Fibroblast of peridontal ligament (primary cell): Measurements from ENCODE around the gene AFAP1.

Experiments used
- DNase-seq: peaks from one replicate; pipeline ENCODE4 v3.0.0-alpha.2; 2010; ENCODE audit errors: extremely low read depth

Gene AFAP1

DNA sequence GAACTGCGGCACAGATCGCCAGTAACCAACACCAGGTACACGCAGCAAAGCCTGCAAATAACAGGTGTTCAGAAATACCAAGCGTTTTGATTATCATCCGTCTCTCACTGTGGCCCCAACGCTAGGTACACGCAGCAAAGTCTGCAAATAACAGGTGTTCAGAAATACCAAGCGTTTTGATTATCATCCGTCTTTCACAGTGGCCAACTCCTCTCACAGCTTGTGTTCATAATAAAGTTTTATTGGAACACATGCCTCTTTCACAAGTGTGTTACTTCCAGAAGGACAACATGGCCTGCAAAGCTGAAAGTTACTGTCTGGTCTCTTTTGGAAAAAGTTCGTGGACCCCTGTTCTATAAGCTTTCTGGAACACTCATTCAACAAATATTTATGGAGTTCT, 153.1 kb downstream of the AFAP1 start:
- no peak for DNase-seq

DNA sequence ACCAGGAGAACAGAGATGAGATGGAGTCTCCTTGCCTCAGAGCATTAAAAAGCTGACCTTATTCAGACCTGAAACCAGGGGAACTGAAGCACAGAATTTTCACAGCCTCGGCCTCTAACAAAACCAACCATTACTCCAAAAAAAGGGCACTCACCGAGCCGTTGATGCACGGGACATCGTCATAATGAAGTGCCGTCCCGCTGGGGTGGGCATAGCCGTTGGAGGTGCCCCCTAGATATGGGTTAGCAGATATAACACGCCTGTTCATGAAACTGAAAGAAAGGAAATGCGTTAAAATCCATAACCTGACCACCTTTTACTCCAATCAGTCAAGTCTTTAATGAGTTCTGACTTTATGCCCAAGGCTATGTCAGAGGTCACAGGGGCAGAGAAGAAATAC, 153.6 kb downstream of the AFAP1 start:
- no peak for DNase-seq

DNA sequence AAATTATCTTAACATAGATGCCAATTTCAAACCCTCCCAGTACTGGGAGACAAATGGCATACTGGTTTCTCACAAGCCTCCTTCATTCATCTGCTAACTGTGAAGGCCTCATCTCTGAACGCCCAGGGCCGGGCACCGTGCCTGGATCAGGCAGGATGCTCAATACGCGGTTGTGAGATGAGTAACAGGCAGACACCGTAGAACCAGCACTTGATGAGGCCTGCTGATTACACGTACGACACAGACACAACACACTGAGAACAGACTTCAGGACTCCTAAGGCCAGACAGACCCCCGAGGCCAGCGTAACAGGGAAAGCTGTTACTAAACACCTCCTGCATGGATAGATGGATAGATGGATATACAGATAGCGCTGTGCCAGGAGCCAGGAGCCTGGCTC, 154.6 kb downstream of the AFAP1 start:
- no peak for DNase-seq

DNA sequence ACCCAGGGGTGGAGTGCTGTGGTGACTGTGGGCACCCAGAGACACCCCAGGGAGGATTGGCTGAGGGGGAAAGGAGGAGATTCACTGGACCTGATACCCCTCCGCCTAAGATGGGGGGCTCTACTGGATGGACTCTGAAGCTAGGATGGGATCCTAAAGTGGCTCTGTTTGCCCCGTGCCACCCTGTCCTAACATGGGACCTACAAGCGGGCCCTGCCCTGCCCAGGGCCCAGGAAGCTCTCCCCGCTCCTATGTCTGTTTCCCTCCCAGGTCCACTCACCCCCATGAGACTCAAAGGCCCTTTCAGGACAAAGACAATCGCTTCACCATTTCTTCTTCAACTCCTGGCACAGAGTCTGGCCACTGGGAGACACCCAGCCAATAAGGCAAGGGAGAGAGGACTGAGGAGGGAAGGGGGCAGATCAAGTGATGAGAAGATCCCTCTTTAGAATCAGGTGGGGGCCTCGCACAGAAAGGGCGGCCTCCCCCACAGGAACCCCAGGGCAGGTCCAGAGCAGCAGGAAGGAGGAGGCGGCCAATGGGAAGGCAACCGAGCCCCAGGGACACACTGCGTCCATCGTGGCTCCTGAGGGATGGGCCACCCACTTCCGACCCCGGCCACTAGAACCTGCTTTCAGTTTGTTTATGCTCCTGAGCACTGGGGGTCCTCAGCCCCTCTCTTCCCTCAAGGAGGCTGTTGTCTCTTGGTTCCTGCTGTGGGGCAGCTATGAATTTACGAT, 155.4 kb downstream of the AFAP1 start:
- no peak for DNase-seq

DNA sequence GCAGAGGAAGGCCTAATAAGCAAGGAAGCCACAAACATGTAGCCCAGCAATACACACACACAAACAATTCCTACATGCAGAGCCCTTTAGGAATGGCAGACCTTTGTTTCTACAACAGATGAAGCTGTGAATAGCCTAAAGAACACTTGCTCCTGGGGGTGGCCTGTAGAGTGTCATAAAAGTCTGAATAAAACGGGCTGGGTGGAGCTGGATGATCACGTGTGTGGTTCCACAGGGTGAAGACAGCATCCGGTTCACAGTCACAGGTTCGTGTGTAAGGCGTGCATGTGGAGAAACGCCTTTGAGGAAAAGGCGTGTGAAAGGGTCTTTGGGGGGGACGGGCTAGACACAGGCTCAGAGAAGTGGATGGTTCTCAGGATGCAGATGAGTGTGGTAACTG, 156.1 kb downstream of the AFAP1 start:
- DNase-seq, result no peak

DNA sequence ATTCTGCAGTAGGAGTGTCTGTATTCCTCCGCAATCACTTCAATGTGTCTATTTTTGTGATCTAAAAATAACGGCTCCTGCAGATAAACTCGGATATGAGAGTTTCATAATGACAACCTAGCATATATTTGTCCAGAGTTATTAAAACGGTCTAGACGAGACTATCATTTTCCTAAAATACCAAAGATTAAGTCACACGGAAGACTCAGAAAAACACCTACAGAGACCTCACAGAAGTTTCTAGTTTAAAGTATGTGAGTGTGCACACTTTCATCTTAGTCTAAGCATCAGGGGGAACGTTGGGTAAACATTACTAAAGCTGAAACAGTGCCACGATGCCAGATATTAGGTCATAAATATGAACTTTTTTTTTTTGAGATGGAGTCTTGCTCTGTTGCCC, 156.9 kb downstream of the AFAP1 start:
- peak; percentile 40 for DNase-seq

DNA sequence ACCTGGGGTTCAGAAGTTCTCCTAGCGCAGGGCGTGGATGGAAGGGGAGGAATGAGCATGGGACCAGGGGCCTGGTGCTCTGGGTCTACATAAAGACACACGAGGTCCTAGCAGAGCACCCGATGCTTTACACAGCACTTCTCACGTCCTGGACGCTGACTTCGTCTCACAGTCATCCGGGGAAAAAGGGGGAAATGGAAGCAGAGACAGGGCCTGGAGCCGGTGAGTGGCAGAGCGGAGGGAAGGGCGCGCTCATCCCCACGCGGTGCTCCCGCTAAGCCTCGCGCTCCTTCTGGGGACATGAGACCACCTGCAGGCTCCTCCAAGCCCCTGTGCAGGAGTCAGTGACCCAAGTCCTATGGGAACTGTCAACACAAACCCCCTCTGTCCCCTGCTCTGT, 157.7 kb downstream of the AFAP1 start:
- DNase-seq, result no peak

DNA sequence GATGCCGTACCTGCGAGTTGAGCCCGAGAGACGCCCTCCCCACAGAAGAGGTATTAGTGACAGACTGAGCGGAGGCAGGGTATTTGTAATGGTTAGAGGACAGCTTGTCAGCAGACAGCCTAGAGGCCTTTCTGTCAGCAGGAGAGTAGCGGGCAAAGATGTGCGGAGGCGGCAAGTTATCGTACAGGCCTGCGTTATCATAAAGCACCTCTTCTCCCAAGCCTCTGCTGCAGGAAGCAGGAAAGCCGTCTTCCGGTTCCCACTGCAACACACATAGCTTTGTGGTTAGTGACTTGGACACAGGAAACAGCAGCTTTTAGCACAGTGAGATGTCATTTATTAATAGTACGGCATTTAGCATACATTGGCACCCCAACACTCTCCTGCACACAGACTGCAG, 158.3 kb downstream of the AFAP1 start:
- DNase-seq, result no peak

DNA sequence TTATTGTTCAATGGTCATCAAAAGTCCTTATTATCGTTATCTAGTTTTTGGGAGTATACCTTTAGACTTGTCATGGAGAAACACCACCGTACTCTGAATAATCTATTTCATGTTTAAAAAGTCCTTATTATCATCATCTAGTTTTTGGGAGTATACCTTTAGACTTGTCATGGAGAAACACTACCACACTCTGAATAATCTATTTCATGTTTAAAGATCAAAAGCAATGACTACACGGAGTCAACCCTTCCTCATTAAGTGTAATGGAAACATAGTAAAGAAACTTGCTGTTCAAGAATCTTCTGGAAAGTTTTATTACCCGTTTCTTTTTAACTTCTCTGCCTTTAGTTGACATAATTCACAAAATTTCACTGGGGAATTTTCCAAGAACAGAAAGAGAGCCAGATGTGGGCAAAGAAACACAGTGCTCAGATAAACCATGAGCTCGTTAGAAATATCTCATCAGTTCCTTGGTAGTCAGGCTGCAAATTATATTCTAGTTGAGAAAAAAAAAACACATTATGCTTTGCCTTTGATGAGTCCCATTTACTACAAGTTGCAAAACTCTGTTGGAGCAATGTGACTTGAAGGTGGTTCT, 158.8 kb downstream of the AFAP1 start:
- peak; percentile 54 for DNase-seq

DNA sequence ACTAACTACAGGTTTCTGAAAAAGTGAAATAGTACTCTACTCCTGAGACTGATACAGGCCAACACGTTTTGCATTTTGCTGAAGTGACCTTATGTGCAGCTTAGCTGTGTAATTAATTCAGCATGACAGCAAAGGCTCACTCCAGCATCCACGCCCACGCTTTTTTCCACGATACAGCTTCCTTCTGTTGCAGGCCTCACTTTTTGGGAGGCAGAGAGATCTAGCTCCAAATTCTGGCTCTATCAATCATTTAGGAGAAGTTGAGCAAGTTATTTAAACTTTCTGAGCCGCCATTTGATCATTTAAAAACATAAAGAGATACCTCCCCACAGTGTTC, 160.3 kb downstream of the AFAP1 start:
- peak; percentile 58 for DNase-seq

DNA sequence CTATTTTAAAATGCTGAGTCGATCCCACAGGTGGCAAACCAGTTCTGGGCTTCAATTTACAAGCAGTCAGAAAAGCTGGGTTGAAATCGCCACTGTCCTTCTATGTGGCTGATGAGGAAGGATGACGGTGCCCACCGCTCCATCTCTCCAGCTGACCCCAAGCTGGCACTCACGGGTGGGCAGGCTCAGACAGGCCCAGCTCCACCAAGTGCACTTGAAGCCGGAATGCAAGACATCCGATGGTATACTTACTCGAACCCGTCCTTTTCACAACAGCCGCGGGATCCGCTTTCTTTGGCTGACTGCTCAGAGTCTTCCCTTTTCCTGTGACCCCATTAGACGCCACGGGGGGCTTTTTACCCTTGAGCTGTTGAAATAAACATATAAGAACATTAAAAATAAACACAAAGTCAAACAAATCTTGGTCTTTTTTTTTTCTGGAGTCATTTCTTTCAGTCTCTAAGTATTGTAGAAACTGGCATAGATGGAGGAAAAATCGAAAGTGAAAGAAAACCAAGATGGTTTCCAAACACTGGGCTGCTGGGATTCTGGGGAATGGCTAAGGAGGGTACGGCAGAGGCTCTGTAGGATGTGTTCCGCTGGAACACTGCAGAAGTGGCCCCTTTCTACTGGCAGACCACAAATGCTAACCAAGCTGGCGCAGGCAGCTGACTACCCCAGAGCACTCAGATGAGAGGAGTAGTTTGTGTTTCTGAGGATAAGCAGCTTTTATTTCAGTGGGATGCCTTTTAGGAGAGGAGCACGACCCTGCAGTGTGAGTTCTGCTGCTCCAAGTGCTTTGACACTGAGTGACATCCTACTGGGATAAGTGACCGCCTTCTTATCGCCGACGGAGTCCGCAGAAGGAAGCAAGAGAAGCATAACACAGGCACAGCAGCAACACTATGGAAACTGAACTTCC, 160.9 kb downstream of the AFAP1 start:
- peak; percentile 57 for DNase-seq

DNA sequence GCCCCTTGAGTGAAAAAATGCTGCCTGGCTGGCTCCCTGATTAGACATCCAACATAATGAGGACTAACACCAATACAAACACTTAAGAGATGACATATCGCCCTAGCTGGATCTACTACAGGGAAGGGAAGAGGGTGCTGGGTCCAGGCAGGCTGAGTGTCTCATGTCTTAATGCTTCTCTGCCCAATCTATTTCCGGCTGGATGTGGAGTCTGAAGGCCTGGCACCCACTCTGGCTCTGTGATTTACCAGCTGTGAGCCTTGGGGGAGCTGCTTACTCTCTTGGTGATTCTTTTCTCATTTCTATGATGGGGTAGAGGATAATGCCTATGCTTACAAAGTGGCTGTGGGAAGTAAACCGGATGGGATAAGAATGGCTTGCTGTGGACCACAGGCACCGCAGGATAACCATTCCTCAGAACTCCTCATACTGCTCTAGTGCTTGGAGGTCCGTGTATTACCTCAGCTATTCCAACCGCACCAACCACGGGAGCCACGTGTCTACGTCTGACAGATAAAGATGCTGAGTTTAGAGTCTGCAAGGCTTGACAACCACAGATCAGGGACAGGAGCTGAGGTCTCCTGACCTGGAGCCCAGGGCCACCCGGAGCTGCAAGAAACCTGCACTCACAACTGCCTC, 161.7 kb downstream of the AFAP1 start:
- peak; percentile 24 for DNase-seq

DNA sequence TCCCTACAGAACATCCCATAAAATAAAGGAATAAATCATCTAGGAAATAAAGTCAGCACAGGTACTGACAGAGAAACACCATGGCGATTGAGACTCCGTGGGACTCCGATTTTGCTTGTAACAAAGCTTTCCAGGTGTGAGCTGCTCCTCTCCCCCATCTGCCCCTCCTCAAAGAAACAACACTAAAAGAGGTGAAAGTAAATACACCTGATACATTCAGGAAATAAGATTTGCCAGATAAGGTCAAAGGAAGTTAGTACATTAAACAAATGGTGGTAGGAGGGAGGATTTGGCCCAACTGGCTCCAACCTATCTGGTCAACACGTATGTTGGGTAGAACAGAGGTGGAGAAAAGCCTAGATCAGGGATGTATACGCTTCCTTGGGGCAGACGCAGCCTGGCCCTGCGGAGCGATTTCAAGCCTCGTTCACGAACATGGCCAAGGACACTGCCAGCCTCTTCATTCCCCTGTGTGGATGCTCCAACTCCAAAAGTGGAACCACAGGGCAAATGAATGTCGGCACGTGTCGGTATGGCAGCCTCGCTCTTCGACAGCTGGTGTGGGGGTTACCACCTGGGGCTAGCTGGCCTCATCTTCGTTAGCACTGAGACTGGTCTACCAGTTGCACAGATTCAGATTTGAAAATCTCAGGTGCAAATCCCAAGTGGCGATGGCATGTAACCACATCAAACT, 162.5 kb downstream of the AFAP1 start:
- no peak for DNase-seq

DNA sequence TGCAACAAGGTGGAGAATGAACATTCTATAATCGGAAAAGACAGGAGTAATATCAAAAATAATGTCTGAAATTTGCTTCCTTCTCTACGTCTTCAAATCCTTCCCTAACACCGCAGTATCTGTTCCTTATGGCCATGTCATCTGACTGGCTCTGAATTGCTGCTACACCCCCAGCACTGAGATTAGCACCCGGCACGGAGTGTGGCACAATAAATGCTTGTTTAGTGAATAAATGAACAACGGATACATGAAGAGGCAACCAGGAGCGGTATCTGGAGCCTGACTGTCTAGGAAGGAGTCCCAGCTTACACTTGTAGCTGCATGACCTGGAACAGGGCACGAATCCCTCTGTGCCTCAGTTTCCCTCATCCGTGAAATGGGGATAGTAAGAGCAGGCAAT, 164.3 kb downstream of the AFAP1 start:
- no peak for DNase-seq

DNA sequence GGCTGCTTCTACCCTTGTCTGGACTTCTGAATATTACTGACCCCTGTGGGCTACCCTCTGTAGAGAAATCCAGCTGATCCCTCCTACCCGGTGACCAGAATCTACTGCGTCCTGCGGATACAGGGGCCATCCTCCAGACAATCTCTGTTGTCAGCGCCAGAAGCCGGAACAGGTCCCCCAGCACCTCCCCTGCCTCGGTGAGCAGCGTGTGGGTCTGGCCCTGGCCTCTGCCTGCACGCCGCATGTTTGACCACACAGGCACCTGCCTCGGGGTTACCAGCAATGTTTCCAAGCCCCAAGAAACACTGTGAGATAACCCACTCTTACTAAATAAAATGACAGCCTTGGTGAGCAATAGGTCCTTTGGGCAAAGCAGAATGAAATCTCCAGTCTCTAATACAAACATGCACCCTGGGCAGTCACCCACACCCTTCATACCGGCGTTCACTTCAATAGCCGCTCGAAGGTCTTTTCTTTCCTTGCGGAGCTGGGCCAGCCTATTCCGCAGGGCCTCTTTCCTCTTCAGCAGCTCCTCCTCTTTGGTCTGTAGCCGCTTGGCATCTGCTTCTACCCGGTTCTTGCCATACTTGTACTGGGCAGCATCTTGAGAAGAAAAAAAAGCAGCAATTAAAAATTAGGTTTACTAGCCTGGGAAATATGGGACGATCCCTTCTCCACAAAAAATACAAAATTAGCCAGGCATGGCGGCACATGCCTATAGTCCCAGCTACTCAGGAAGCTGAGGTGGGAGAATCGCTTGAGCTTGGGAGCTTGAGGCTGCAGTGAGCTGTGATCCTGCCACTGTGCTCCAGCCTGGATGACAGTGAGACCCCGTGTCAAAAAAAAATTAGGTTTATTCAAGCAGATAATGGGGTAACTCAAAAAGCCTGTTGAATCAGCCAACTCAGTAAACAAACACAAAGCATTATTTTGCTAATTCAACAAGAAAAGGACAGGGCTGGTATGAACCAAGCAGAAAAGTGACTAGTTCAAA, 165.1 kb downstream of the AFAP1 start:
- DNase-seq, result no peak

DNA sequence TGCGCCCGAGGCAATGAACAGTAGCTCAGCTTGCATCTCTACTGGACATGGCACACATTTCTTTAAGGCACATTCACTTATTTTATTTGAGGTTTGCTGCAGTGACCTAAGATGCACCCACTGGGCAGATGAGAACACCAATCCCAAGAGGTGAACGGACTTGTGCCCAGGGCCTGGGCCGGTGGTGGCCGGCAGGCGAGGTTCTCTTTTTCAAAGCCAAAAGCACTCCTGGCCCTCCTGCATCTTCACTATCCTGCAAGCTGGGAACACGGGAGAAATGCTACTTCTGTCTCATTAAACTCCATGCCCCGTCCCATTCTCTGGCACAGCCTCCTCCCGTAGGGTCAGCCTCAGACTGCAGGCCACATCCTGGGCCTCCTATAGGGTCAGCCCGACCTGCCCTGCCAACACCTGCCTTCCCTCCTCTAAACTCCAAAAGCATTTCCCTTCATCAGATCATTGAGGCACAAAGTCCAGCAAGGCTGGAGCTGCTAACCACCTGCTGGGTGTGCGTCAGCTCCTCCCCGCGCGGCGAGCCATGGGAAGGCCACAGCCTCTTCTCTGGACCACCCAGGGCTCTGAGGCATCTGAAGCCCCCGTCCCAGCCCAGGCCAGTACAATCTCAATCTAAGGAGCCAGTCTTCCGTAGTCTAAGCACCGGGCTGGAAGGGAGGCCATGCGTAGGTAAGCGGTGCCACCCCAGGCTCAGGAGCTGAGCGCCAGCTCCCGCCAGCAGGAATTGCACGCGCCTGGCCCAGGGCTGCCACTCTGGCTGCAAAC, 166.1 kb downstream of the AFAP1 start:
- no peak for DNase-seq

DNA sequence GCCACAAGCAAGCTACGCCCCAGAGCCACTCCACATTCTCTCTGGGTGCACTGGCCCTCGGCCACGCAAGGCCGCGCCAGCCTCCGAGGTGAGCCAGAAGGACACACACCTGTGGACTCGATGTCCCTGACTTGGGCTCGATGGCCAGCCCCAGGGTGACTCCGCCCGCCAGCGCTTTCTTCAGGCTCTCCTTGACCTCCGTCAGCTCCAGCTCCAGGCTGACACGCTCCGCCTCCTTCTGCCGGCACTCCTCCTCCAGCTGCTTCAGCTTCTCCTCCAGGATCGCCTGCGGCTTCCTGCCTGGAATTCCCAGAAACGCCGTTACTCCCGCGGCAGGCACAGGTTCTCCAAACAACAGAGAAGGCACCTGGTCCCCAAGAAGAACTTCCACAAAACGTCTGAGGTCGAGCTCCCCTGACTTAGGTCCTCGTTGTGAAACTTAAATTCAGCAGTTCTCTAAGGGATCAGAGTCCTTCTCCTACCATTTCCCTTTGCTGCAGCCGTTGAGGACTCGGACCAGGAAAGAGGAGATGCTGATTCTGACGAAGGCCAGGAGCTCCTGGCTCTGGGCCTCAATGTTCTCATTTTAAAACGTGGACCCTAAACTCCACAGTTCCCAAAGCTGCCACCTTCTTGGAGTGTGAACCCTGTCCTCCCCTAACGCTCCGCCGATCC, 166.8 kb downstream of the AFAP1 start:
- no peak for DNase-seq

DNA sequence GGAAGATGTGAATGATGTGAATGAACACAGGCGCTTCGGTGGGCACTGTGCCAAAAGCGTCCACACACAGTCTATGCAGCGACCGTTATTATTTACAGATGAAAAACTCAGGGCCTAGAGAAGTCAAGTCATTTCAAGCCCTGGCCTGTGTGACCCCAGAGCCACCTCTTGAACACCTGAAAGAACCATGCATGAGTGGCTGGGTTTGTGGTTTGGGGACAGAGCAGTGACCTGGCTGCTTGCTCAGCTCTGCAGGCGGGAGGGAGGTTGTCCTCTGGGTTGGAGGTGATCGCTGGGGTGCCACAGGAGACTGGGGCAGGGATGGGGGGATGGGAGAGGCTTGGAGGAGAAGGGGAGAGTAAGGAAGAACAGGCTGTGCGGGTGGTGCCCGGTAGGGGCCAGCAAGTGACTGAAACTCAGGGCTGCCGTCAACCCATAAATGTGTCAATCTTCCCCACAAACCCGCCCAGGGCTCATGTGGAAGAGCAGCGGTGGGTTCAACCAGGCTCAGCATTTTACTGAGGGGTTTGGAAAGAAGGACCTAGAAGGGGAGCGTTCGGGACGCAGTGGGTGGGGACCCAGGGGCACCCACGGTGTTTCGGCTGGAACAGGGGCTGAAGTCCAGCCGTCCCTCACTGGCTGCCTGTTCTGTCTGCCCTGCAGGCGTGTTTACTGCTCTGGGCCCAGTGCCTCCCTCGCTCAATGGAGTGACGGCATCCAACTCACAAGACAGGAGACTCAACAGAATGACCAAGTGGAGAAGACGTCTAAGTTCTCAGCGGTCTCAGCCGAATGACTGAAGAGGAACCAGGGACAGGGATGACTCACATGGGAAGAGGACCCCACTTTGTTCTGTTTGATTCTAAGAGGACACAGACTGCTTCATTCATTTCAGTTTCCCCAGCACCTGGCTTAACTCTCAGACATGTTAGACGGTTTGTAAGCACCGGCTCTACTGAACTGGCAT, 167.8 kb downstream of the AFAP1 start:
- no peak for DNase-seq
